ENCODE data around the gene PPP2R2B. TPM values are rescaled to one million over a fixed set of nuclear protein-coding genes. Genes with fewer than 3 reads are reported as not detected.

Gene PPP2R2B
- total and polyA plus RNA-seq, 2 of the 4 experiments (the other 2 are of a cell fraction): not detected

DNA sequence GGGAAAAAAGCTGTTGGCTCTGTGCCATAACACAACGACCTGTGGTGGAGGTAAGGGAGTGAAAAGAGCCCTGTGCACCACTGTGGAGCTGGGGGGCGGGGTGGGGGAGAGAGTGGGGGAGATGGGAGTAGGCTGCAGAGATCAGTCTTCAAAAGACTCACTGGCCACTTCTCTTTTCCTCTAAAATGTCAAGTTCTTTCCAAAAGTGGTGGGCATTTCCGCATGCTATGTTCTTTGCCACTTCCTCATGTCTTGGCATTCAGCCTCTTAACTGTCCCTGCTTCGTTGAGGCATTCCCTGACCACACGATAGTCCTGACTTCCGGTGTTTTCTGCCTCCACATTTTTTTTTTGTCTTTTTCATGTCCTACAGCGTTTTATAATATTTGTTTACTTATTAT lies 2.4 kb upstream of the PPP2R2B start:
- H3K36me3 ChIP-seq (ENCODE audit: control insufficient read depth, insufficient read depth, low read length): no peaks in the 10 kb centered on the region
- WGBS, 2 experiments (ENCODE audit: extremely low coverage in 2 of 2, insufficient read length in 1 of 2): no CpG with 5 or more reads among the region's 7 CpGs
- no peaks in the 10 kb centered on the region for H3K9me3 ChIP-seq (ENCODE audit: control insufficient read depth, insufficient read depth, low read length)
- no peak overlapping the region for H3K27ac ChIP-seq (ENCODE audit: insufficient read depth, low read length)
- H3K4me2 ChIP-seq (ENCODE audit: low read depth, low read length): no peak overlapping the region
- CTCF ChIA-PET: interaction anchor here (0.6 kb wide), 1 partner anchor 49 kb away, joined by 3 read pairs; no protein-coding TSS in a partner anchor
- no peaks in the 10 kb centered on the region for H3K9me1 ChIP-seq (ENCODE audit: insufficient read depth, low read length)
- H2BK15ac ChIP-seq (ENCODE audit: low read depth, low read length): no peak overlapping the region
- no peak overlapping the region for H2BK20ac ChIP-seq (ENCODE audit: low read depth, low read length)
- BruUV-seq (replicated peaks): no TSS peak
- H3K56ac ChIP-seq (ENCODE audit: extremely low read depth, insufficient read depth, low read length): no peak overlapping the region
- dilution Hi-C loops (cut with HindIII; ENCODE audit: low sequenced_read_pairs, unreplicated experiment): no loop called here
- no peaks in the 10 kb centered on the region for H3K4me1 ChIP-seq (ENCODE audit: control insufficient read depth, insufficient read depth, low read length)
- H4K5ac ChIP-seq (ENCODE audit: low read depth, low read length): no peak overlapping the region
- H3K4me3 ChIP-seq (ENCODE audit: insufficient read depth, low read depth, low read length): no peak overlapping the region
- POLR2A ChIA-PET (ENCODE audit: unreplicated experiment): no interaction called here
- intact Hi-C loops (cut with micrococcal nuclease): no loop called here
- DNase-seq (no peak), ATAC-seq (ENCODE audit: low read depth) (no peak)
- H3K23ac ChIP-seq (ENCODE audit: low read depth, low read length): no peak overlapping the region
- H2BK120ac ChIP-seq (ENCODE audit: low read depth, low read length): no peak overlapping the region
- no peak overlapping the region for H2AK5ac ChIP-seq (ENCODE audit: low read depth, low read length)
- no peak overlapping the region for H3K14ac ChIP-seq (replicated peaks; ENCODE audit: low read depth, low read length)
- no peaks in the 10 kb centered on the region for H4K20me1 ChIP-seq (ENCODE audit: insufficient read depth, low read length)
- in situ Hi-C loops (cut with MboI; ENCODE audit: low sequenced_read_pairs): no loop called here
- peaks cover 11% of the 10 kb centered on the region for H3K27me3 ChIP-seq (ENCODE audit: control insufficient read depth, insufficient read depth, low read length)
- H3K4ac ChIP-seq (ENCODE audit: low read depth, low read length): no peak overlapping the region
- no peak overlapping the region for H4K8ac ChIP-seq (ENCODE audit: low read depth in 2 of 2, low read length in 2 of 2)
- no peaks in the 10 kb centered on the region for H3K79me1 ChIP-seq (ENCODE audit: low read depth in 1 of 2, low read length in 2 of 2)
- no peak overlapping the region for H3K18ac ChIP-seq (ENCODE audit: low read depth, low read length)
- no peak overlapping the region for H2AFZ ChIP-seq (replicated peaks; ENCODE audit: low read length, poor library complexity)
- H4K91ac ChIP-seq (ENCODE audit: insufficient read depth, low read depth, low read length): no peak overlapping the region
- H2BK5ac ChIP-seq (ENCODE audit: low read depth, low read length, poor library complexity, severe bottlenecking): no peak overlapping the region
- TF ChIP-seq USF2 (IDR thresholded peaks at IDR 0.05; ENCODE audit: low read depth, low read length) (no peak), BHLHE40 (IDR thresholded peaks at IDR 0.05; ENCODE audit: low read depth, low read length) (no peak), FOS (IDR thresholded peaks at IDR 0.05; ENCODE audit: low read depth, low read length) (no peak), CEBPB (IDR thresholded peaks at IDR 0.05; ENCODE audit: low read depth, low read length) (no peak), POLR2A (IDR thresholded peaks at IDR 0.05; ENCODE audit: low read depth, low read length) (no peak), CTCF (conservative IDR thresholded peaks at IDR 0.05; ENCODE audit: low read depth, low read length) (no peak), MXI1 (IDR thresholded peaks at IDR 0.05; ENCODE audit: borderline replicate concordance, low read depth, low read length) (no peak), NFE2L2 (IDR thresholded peaks at IDR 0.05; ENCODE audit: low read depth, low read length) (no peak), CHD1 (IDR thresholded peaks at IDR 0.05; ENCODE audit: low read depth, low read length) (no peak)
- H3K9ac ChIP-seq (ENCODE audit: low read depth, low read length): no peak overlapping the region
- H2AK9ac ChIP-seq (replicated peaks; ENCODE audit: low read depth, low read length, poor library complexity): no peak overlapping the region
